ENCODE measurements around the gene BANF1. TPM values are rescaled to one million over a fixed set of nuclear protein-coding genes. Genes with fewer than 3 reads are reported as not detected.

BANF1 gene
- 99.3 and 99.5 TPM in 2 replicates for total RNA-seq
- 46.6 TPM for total RNA-seq (2013)
- polyA plus RNA-seq, result 74.3 and 75.7 TPM in 2 replicates
- 19.3 and 28.6 TPM in 2 replicates for polyA minus RNA-seq

- Mint-ChIP-seq H3K9me3 (ENCODE audit: insufficient read depth) (no peaks in the 10 kb centered on the region), H3K27ac (peak within 1 kb of the TSS; percentile 99)
These were observed at the start of gene BANF1, which contains the start of gene EIF1AD for GRCh38 chr11:66001942-66002647. TSS of gene BANF1 (plus strand) at chr11:66002503. CDS start at chr11:66003251, 748 bp downstream. TSS of gene EIF1AD (minus strand) at chr11:66002157. CDS start at chr11:66000389, 1,768 bp downstream.

More at GRCh38 chr11:66001942-66002647, at the start of gene BANF1, which contains the start of gene EIF1AD:
- no peaks in the 10 kb centered on the region for H3K9me3 ChIP-seq (ENCODE audit: control extremely low read depth in 1 of 3, control insufficient read depth in 2 of 3, insufficient read depth in 1 of 3, low read length in 2 of 3)
- peaks cover 34% of the 10 kb centered on the region for H3K4me1 Mint-ChIP-seq
- DNase-seq (peak; percentile 98), ATAC-seq (ENCODE audit: low read depth) (peak; percentile 80)
- TF ChIP-seq EZH2 (IDR thresholded peaks at IDR 0.05; ENCODE audit: borderline replicate concordance, insufficient read depth, low read depth, low read length, poor library complexity, severe bottlenecking), result no peak
- no peak for TF ChIP-seq CTCF (IDR thresholded peaks at IDR 0.05)
- H4K20me1 ChIP-seq (ENCODE audit: control insufficient read depth, insufficient read depth, low read length, poor library complexity, severe bottlenecking), result peaks cover 70% of the 10 kb centered on the region
- H3K4me3 Mint-ChIP-seq, result peak within 1 kb of the TSS; percentile 98
- WGBS (ENCODE audit: insufficient coverage), result under 1% methylated on average over 55 of the region's 55 CpGs
- peak within 1 kb of the TSS; percentile 85 for H3K4me2 ChIP-seq (replicated peaks; ENCODE audit: low read depth, low read length, poor library complexity, severe bottlenecking)
- peaks cover 1 to 56% of the 10 kb centered on the region in 2 experiments for H3K36me3 ChIP-seq (replicated peaks in 1 of 2; ENCODE audit: control extremely low read depth in 1 of 2, control insufficient read depth in 1 of 2, extremely low read depth in 1 of 2, insufficient read depth in 2 of 2, low read length in 1 of 2)
- H3K79me2 ChIP-seq (ENCODE audit: control insufficient read depth, insufficient read depth, low read length), result peaks cover 46% of the 10 kb centered on the region
- intact Hi-C loops (cut with micrococcal nuclease), result loop anchor here (1.0 to 5.0 kb wide), 10 partner anchors 13 to 430 kb away; partner anchors contain the start of genes C11orf68, DRAP1, FAM89B and FIBP
- peak within 1 kb of the TSS; percentile 89 to 94 for H3K27ac ChIP-seq (ENCODE audit: low read length in 2 of 2)
- H3K4me1 ChIP-seq (ENCODE audit: control insufficient read depth in 2 of 2, insufficient read depth in 2 of 2, low read length in 2 of 2), result peaks cover 16 to 25% of the 10 kb centered on the region in 2 donors
- H3K9ac ChIP-seq (ENCODE audit: low read length), result peak within 1 kb of the TSS; percentile 97
- ChIA-PET POLR2A (interaction anchor here (0.6 to 1.5 kb wide), 14 partner anchors 41 to 884 kb away, joined by 3 to 12 read pairs (median 6); partner anchors contain the start of genes CCDC85B, CFL1, FIBP and MUS81), CTCF (interaction anchor here (0.6 to 1.5 kb wide), 11 partner anchors 12 to 222 kb away, joined by 3 to 11 read pairs (median 5); partner anchors contain the start of genes CATSPER1, FIBP, MUS81 and SART1)
- H2AFZ ChIP-seq (ENCODE audit: insufficient read depth, low read depth, low read length, poor library complexity, severe bottlenecking), result peak within 1 kb of the TSS; percentile 88
- H3K27me3 Mint-ChIP-seq, result no peaks in the 10 kb centered on the region
- peak within 1 kb of the TSS; percentile 75 to 100 (median 96) for H3K4me3 ChIP-seq (ENCODE audit: control extremely low read depth in 1 of 5, extremely low read depth in 1 of 5, insufficient read depth in 1 of 5, low read depth in 2 of 5, low read length in 4 of 5)
- H3K27me3 ChIP-seq (replicated peaks in 1 of 4; ENCODE audit: control extremely low read depth in 1 of 4, control insufficient read depth in 3 of 4, insufficient read depth in 4 of 4, low read length in 3 of 4), result no peaks in the 10 kb centered on the region
